GM21786 (cell line): ENCODE results near the gene ZFP28.

Experiments used
- ATAC-seq: cut with Tn5 transposase; IDR thresholded peaks from one replicate; pipeline ENCODE4 v1.9.1; 2021; ENCODE audit not compliant: unreplicated experiment

ZFP28 gene

GRCh38 chr19:56595548-56595899 is 56.8 kb downstream of the ZFP28 start:
- no peak for ATAC-seq

GRCh38 chr19:56596676-56597075 is 57.9 kb downstream of the ZFP28 start:
- ATAC-seq, result no peak

- no peak for ATAC-seq
These were observed 58.9 kb downstream of the ZFP28 start for GRCh38 chr19:56597696-56598095.

- ATAC-seq, result no peak
These were observed 62.6 kb downstream of the ZFP28 start for GRCh38 chr19:56601375-56601774.

- no peak for ATAC-seq
These were observed 65.1 kb downstream of the ZFP28 start for GRCh38 chr19:56603829-56604228.
